RCC 7860 (cell line): Measurements from ENCODE around the gene SMIM45.

ENCODE experiments used
- DNase-seq: peaks from one replicate; pipeline ENCODE4 v3.0.0-alpha.2; 2015; ENCODE audit warnings: low spot score
- FAIRE-seq: peaks from 2 replicates; lab custom pipeline; 2012; peaks lifted over from hg19 to GRCh38; lab: Jason Lieb, UNC

SMIM45 gene

GRCh38 chr22:41915035-41915785 lies 36.7 kb upstream of the SMIM45 start, which contains the start of gene SHISA8:
TSS of gene SHISA8 (minus strand) at chr22:41915074. CDS start at chr22:41914667, 407 bp downstream.
- no peak for DNase-seq
- FAIRE-seq: no peak

DNA sequence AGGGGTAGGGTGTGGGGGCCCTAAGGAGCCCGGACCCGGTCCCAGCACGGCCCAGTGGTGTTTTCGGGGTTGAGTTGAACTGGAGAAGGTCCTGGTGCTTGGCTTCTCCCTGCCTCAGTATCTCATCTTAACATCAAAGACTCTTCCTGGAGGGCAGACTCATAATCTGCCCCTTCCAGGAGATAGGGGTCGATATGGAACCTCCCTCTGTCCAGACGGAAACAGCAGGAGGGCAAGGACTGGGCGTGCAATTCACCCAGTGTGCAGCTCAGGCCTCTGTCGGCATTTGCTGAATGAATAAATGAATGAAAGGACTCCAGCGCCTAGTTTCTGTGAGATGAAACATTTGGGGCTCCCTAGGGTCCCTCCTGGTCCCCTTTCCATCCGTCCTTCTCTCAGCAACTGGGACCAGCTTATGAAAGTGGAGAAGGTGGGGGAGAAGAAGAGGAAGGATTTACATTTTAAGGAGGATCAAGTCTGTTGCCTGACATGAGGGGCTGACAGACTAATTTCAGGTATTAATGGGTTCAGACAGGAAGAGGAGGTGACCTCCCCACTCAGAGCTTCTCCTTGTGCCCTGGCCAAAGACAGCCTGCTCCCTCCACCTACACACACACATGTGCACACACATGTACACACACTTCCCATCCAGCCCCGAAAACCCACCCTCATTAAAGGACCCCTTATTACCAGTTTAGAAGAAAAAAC lies 36.0 kb upstream of the SMIM45 start:
- DNase-seq (no peak), FAIRE-seq (no peak)

DNA sequence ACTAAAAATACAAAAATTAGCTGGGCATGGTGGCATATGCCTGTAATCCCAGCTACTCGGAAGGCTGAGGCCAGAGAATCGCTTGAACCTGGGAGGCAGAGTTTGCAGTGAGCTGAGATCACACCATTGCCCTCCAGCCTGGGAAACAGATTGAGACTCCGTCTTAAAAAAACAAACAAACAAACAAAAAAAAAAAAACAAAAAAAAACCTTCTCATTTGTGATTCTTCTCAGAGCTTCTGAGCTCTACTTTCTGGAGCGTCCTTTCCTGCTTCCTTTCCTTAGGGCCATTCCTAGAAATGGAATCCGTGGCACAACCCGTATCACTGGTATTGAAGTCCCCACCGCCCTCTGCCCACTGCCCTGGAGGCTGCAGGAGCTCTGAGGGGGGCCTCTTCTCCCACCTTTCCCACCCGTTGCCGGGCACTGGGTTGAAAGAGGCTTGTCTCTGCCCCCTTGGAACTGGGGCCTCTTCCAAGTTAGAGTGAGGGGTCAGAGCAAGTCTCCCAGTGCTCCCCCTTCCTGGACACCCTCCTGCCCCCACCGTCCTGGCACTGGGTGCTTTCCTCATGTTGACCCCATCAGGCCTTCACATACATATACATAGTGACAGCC lies 35.1 kb upstream of the SMIM45 start:
- DNase-seq (no peak), FAIRE-seq (no peak)

DNA sequence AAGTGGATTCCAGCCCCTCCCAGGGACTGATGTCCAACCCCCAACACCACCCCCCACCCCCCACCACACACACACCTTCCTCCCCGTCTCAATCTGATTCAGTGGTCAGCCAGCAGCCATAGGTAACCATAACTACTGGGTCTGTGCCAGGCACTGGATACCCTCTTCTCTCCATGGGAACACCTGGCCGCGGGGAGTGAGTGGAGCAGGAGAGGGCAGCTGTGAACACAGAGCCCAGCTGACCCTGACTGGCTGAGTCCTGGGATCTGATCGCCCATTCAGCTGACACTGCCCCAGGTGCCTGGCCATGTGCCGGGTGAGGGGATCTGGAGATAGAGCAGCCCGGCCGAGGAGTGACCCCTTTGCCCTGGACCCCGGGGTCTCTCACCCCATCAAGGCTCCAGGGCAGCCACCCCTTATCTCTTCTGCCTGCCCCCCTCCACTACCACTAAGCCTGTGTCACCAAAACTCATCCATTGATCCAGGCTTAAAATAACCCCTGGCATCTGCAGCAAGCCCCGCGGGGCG lies 34.5 kb upstream of the SMIM45 start:
- no peak for FAIRE-seq
- DNase-seq: no peak

GRCh38 chr22:41917903-41918791 lies 33.8 kb upstream of the SMIM45 start:
- peak; percentile 27 for DNase-seq
- FAIRE-seq: no peak

DNA sequence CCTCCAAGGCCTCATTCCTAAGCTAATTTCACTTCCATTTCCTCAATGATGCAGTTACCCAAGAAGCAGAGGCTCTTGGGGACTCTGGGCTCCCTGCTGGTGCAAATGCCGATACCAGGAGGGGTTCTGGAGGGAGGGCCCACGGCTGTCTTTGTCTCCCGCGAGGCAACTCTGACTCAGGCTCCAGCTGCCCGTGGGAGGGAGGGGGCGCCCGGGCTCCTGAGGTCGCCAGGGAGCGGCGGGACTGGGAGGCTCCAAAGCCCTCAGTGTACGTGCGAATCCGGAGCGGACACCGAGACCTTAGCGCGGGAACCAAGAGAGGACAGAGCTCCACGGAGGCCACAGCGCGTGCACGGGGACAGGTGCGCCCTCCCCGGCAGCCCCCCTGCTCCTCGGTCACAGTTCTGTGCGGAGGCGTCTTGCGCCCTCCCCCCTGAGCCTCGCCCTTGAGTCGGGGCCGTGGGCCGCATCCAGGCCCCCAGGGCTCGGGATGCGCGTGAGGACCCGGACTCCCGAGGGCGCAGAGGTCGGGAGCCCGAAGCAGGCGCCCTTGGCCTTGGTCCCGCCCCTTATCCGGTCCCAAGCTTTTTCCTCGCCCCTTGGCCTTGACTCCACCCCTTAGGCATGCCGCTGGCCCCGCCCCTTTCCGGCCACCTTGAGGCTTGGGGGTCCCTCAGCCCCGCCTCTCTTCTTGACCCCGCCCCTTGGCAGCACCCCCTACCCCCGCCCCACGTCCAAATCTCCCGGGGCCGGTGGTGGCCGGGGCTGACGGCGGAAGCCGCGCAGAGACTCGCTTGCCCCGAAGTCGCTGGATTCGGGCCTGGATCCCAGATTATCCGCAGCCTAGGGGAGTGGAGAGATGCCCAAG lies 32.4 kb upstream of the SMIM45 start:
- DNase-seq (no peak), FAIRE-seq (no peak)

DNA sequence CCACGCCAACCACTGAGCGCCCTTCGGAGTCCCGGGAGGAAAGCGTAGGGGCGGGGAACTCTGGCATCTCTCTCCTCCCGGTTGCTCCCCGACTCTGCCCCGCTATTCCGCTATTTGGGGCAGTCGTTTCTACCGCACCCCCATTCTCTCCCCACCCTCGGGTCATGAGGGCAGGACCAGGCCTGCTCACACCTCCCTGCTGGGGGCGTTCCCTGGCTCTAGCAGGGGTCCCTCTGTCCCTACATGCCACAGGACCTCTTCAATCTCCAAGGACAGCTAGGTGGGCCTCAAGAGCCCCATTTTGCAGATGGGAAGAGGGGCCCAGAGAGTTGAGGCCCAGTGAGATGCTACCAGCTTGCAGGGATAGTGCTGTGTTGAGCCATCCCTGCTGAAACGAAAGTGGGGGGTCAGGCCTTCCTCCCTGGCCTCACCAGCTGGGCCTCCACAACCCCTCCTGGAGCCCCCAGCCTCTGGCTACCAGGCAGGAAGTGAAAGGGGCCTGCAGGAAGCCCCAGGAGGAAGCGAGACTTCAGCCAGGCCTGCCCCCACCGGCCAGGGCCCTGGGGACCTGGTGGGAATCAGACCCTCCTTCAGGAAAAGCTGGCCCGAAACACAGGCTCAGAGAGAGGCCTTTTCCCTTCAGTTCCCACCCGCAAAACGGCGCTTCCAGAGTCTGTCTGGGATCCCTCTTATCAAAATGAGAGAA lies 31.5 kb upstream of the SMIM45 start:
- FAIRE-seq: no peak
- no peak for DNase-seq

DNA sequence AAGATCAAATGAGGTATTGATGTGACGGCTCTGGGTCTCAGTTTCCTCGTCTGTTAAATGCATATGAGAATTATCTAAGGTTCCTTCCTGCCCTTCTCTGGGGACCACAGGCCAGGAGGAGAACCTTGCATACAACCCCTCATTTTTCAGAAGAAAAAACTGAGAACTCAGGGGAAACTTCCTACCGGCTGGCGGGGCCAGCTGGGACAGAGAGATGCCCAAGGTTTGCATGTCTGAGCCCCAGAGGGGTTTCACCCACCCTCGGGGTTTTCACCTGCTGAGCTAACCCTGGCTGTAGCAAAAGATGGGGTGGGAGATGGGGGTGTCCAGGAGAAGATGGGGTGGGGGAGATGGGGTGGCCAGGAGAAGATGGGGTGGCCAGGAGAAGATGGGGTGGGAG lies 29.6 kb upstream of the SMIM45 start:
- no peak for FAIRE-seq

DNA sequence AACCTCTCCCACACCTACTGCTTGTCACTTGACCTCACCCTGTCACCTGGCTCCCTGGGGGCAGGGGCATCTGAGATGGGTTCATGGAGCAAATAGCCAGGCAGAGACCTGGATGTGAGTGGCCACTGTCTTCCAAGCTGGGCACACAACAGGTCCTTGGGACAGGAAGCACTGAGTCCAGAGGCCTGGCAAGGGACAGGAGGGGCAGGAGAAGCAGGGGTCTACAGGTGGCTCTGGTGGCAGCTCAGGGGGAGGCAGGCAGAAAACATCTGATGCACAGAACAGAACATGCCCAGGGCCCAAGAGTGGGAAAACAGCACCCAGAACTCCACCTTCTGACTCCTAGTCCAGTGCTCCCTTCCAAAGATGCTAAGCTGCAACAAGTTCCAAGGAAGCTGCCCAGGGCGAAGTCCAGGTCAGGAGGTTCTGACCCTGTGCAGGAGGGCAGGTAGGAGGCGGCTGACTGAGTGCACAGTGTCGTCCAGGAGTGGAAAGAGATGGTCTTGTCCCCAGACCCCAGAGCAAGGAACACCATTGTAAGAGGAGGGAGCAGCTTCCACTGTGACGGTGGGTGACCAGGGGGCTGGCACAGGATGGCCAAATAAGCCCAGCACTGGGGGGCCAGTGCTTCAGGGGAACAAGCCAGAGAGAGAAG lies 28.9 kb upstream of the SMIM45 start:
- DNase-seq (no peak), FAIRE-seq (no peak)

More for the DNA sequence above, 29.6 kb upstream of the SMIM45 start:
- DNase-seq: no peak

GRCh38 chr22:41923595-41924276 lies 28.2 kb upstream of the SMIM45 start:
- FAIRE-seq (no peak), DNase-seq (no peak)

DNA sequence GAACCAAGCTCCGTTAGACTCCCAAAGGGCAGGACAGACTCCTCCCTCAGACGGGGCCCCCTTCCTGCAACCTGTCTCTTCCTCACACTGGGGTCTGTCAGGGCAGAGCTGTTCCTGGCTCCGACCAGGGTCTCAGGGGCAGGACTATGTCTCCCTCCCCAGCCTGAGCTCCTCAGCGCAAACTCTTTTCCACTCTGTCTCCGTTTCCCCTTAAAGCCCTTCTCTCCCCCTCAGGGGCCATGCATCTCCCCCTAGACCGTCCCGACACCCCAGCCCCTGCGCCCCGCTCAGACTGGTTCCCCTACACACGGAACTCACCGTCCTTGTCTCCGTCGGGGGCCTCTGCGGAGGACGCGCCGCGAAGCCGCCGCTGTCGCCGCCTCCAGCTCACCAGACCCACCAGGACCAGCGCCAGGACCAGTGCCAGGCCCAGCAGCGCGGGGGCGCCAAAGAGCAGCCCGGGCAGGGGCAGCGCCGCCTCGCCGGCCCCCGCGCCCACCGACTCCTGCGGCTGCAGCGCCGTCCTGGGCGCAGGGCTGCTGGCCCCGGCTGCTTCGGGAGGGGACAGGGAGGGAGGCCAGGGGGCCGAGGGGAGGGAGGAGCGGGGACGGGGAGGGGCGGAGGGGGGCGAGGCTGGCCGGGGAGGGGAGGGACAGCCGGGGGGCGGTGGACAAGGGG lies 26.0 kb upstream of the SMIM45 start:
- DNase-seq (no peak), FAIRE-seq (no peak)

- FAIRE-seq: no peak
- no peak for DNase-seq
Observed at GRCh38 chr22:41927813-41928212, 24.1 kb upstream of the SMIM45 start.

DNA sequence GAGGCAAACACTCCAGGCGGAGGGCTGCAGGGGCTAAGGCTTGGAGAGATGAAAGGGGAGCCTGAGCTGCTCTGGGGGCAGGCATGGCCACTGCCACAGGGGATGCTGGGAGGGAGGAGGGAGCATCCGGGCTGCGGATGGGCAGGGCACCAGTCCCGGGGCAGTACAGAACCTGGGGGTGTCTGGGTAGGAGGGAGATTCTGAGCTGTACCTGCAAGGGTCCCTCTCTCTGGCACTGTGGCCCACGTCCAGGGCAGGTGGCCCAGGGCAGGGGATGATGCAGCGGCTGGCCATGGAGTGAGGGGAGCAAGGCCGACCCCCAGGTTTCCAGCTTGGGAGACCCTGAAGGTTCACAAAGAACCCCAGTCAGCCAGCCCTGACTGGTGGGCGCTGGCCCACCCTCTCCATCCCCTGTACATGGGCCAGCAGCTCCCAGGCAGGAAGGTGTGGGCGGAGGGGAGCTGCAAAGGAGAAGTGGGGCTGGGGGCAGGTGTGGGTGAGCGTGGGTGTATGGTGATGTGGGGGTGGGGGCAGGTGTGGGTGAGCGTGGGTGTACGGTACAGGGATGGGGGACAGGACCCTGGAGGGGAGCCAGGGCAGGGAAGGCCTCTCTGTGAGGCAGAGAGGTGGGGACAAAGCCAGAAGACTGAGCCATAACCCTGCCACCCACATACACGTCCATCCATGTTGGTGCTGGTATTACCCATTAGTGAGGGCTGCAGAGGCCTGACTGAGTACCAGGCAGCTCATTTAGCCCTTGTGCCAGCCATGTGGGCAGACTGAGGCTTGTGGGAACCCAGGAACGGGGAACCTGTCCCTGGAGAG lies 23.1 kb upstream of the SMIM45 start:
- DNase-seq (no peak), FAIRE-seq (no peak)

GRCh38 chr22:41929418-41929810 lies 22.5 kb upstream of the SMIM45 start:
- no peak for DNase-seq
- FAIRE-seq: no peak

DNA sequence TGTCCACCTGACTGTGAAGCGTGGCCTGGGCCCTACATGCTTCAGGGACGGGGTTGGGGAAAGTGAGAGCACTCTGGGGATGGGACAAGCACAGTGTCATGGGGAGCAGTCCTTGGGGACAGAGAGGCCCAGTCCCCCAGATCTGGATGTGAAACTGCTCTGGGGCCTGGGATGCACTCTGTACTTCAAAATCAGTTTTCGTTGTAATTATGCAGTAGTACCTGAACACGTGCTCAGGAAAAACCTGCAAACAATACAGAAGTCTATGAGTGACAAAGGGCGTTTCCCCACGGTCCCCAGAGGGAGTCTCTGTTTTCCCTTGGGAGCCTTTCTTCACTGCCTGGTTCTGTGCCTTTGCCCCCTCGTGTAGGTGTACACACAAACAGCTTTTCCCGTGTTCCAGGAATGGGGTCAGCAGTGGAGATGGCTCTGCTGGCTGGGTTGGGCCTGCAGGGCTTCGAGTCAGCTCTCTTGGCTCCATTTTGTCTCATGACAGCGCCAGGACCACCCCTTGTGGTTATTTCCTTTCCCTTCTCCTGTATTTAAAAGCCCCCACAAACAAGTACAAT lies 20.2 kb upstream of the SMIM45 start:
- FAIRE-seq: no peak

DNA sequence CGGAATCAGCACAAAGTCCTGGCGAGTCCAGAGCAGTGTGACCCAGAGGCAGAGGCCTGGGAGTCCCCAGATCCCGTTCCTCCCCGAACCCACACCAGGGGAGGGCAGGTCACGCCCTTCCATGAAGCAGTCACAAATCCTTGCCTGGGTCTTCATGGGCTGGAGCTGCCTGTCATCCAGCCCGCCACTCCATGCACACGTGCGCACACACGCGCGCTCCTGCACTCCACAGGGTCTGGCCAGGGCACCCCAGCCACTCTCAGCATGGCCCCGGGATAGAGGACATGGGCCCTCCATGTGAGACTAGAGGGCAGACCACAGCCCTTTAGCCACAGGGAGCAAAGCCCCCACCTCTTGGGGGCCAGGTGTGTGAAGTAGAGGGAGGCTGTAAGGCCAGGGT lies 19.6 kb upstream of the SMIM45 start:
- DNase-seq: no peak
- FAIRE-seq: no peak

More for the DNA sequence above, 20.2 kb upstream of the SMIM45 start:
- no peak for DNase-seq
